ENCODE measurements around the gene NOLC1.
A peak's percentile ranks its signal among the peaks of the same experiment; 100 is the strongest.

The NOLC1 gene

GRCh38 chr10:102121739-102122372 lies 30.3 kb upstream of the NOLC1 start:
- DNase-seq (ENCODE audit: low spot score), result peak; percentile 79

- DNase-seq (ENCODE audit: low spot score), result no peak
Observed at GRCh38 chr10:102122450-102122849, 29.7 kb upstream of the NOLC1 start.

DNA sequence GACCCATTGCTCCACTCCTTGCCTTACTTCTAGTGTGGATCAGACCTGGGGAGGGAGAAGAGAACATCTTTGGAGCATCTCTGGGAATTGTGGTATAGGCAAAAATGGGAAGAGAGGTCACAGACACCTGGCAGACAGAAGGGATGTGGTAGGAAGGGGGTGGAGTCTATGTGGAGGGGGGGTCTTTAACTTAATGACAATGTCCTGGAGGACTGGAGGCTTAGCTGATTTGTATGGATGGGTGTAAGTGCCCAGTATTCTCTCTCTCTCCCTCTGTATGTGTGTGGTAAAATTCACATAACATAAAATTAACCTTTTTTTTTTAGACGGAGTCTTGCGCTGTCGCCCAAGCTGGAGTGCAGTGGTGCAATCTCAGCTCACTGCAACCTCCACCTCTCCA lies 29.0 kb upstream of the NOLC1 start:
- DNase-seq (ENCODE audit: low spot score), result no peak

DNA sequence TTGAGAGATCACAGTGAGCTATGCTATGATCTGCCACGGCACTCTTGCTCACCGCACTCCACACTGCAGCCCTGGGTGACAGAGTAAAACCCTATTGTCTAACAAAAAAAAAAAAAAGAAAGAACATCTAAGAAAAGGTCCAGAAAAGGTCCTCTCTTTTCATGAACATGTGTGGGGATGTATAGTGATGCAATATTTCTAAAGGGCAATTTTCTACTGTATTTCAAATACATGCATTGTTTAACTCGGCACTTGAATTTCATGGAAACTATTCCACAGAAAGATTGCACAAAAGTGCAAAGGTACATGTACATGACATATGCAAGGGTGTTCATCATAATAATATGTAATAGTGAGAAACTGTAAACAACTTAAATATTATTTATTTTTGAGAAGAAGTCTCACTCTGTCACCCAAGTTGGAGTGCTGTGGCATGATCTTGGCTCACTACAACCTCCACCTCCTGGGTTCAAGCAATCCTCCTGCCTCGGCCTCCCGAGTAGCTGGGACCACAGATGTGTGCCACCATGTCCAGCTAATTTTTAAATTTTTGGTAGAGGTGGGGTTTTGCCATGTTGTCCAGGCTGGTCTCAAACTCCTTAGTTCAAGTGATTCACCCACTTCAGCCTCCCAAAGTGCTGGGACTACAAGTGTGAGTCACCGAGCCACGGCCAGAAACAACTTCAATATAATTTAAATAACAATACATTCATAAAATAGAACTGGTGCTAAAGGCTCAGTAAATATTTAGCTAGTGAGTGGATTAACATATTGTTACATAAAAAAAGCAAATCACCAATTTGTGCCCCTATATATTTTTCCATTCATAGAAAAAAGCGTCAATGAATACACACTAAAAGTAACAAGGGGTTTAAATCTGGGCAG lies 20.7 kb upstream of the NOLC1 start:
- DNase-seq (ENCODE audit: low spot score), result no peak

DNA sequence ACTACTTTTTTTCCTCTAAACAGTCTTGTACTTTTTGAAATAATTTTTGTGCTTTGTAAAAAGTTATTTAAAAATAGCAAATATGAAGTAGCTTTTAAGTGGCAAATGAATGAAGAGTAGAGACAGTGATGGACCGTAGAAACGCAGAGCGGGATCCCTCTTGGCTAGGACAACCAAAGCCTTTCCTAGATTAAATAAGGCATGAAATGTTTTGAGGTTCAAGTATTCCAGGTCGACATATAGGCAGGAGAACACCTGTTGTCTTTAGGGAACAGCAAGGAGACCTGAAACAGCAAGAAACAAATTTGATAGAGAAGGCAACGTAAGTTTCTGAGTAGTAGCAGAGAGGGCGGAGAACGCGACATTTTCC lies 20.0 kb upstream of the NOLC1 start:
- no peak for DNase-seq (ENCODE audit: low spot score)

DNA sequence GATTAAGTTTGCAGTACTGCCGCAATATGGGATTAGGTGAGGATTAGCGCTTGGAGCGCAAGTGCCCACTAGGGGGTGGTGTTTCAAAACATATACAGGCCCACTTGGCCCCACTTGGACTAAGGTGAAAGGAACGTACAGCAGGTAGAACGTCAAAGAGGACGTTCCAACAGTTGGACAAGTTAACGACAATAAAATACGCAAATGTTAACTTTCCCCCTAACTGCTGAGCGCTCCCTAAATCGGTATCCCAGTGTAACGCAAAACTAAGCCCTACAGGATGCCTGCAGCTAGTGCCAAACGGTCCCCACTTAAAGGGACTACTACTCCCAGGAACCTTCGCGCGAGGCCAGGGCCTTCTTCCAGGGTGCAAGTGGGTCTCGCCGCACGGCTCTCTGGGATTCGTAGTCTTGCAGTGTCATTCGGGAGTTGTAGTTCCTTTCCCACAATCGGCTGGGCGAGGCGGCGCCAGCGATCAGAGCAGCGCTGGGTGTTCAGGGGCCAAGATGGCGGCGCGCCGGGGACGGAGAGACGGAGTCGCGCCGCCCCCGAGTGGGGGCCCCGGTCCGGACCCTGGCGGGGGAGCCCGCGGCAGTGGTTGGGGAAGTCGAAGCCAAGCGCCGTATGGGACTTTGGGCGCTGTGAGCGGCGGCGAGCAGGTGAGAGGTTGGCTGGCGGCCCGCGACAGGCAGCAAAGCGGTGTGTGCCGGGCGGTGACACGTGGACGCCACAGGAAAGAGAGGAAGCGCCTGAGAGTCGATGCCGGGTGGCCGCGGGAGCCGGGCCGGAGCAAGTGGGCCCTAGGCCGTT lies 19.4 kb upstream of the NOLC1 start, which contains the start of gene PPRC1:
Gene PPRC1 (plus strand): TSS at position 478 of the 810 bp plus-strand sequence. CDS start 29 bp downstream, at position 507.
- DNase-seq (ENCODE audit: low spot score), result peak; percentile 99

- DNase-seq (ENCODE audit: low spot score), result peak; percentile 42
Observed at GRCh38 chr10:102133373-102134195, 18.6 kb upstream of the NOLC1 start.

GRCh38 chr10:102134416-102134815 lies 17.8 kb upstream of the NOLC1 start:
- DNase-seq (ENCODE audit: low spot score), result no peak

DNA sequence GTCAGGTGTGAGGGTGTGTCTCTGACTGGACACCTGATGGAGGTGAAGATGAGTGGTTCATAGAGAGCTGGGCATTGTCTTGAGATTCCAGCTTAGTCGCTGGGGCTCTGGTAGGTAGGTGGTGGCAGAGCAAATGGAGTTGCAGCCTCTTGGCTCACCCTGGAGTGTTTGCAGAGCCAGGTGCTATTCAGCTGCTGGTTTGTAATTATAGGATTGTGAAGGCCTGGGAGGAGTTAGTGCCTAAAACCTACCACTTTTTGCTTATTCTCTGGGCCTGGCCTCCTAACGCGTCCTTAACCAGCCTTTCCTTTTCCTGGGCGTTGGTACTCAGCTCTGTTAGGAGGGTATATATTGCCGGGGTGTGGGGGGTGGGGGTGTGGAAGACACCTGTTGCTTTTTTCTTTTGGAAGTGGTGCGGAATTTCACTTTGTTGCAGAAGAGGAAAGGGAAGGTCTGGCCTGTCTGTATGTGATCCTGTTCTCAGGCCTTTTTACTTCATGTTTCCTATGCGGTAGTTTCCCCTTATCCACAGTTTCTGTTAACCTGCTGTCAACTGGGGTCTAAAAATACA lies 16.1 kb upstream of the NOLC1 start:
- DNase-seq (ENCODE audit: low spot score), result no peak

DNA sequence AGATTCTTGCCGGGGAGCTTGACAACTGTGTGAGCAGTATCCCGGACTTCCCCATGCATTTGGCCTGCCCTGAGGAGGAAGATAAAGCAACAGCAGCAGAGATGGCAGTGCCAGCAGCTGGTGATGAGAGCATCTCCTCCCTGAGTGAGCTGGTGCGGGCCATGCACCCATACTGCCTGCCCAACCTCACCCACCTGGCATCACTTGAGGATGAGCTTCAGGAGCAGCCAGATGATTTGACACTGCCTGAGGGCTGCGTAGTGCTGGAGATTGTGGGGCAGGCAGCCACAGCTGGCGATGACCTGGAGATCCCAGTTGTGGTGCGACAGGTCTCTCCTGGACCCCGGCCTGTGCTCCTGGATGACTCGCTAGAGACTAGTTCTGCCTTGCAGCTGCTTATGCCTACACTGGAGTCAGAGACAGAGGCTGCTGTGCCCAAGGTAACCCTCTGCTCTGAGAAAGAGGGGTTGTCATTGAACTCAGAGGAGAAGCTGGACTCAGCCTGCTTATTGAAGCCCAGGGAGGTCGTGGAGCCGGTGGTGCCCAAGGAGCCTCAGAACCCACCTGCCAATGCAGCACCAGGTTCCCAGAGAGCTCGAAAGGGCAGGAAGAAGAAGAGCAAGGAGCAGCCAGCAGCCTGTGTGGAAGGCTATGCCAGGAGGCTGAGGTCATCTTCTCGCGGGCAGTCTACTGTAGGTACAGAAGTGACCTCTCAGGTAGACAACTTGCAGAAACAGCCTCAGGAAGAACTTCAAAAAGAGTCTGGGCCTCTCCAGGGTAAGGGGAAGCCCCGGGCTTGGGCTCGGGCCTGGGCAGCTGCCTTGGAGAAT lies 12.7 kb upstream of the NOLC1 start:
- DNase-seq (ENCODE audit: low spot score), result no peak

DNA sequence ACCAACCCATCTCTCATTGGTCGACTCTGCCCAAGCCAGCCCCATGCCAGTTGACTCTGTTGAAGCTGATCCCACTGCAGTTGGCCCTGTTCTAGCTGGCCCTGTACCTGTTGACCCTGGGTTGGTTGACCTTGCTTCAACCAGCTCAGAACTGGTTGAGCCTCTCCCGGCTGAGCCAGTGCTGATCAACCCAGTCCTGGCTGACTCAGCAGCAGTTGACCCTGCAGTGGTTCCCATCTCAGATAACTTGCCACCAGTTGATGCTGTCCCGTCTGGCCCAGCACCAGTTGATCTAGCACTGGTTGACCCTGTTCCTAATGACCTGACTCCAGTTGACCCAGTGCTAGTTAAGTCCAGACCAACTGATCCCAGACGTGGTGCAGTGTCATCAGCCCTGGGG lies 12.0 kb upstream of the NOLC1 start:
- no peak for DNase-seq (ENCODE audit: low spot score)

DNA sequence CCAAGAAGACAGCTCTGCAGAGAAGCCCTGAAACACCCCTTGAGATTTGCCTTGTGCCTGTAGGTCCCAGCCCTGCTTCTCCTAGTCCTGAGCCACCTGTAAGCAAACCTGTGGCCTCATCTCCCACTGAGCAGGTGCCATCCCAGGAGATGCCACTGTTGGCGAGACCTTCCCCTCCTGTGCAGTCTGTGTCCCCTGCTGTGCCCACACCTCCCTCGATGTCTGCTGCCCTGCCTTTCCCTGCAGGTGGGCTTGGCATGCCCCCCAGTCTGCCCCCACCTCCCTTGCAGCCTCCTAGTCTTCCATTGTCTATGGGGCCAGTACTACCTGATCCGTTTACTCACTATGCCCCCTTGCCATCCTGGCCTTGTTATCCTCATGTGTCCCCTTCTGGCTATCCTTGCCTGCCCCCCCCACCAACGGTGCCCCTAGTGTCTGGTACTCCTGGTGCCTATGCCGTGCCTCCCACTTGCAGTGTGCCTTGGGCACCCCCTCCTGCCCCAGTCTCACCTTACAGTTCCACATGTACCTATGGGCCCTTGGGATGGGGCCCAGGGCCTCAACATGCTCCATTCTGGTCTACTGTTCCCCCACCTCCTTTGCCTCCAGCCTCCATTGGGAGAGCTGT lies 11.2 kb upstream of the NOLC1 start:
- no peak for DNase-seq (ENCODE audit: low spot score)

GRCh38 chr10:102141583-102142107 lies 10.5 kb upstream of the NOLC1 start:
- no peak for DNase-seq (ENCODE audit: low spot score)

DNA sequence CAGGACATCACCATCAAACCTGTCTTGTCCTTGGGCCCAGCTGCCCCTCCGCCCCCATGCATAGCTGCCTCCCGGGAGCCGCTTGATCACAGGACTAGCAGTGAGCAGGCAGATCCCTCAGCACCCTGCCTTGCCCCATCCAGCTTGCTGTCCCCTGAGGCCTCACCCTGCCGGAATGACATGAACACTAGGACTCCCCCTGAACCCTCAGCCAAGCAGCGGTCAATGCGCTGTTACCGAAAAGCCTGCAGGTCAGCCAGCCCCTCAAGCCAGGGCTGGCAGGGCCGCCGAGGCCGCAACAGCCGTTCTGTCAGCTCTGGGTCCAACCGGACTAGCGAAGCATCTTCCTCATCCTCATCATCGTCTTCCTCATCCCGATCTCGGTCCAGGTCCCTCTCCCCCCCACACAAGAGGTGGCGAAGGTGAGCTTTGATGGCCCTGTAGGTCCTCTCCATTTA lies 5.2 kb upstream of the NOLC1 start:
- DNase-seq (ENCODE audit: low spot score), result no peak

GRCh38 chr10:102147561-102147960 lies 4.6 kb upstream of the NOLC1 start:
- no peak for DNase-seq (ENCODE audit: low spot score)

DNA sequence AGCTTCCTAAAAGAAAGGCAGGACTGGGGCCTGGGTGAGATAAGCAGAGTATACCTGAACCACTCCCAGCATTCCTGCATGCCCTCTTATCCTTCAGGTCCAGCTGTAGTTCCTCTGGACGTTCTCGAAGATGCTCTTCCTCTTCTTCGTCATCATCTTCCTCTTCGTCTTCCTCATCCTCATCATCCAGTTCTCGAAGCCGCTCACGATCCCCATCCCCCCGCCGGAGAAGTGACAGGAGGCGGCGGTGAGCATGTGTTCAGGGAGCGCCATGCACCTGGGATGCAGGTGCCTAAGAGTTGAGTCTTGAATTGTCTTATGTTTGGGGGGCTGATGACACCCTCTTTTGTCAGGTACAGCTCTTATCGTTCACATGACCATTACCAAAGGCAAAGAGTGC lies 3.9 kb upstream of the NOLC1 start:
- DNase-seq (ENCODE audit: low spot score), result no peak

- DNase-seq (ENCODE audit: low spot score), result no peak
Observed at GRCh38 chr10:102150970-102151773, 1.0 kb upstream of the NOLC1 start.

DNA sequence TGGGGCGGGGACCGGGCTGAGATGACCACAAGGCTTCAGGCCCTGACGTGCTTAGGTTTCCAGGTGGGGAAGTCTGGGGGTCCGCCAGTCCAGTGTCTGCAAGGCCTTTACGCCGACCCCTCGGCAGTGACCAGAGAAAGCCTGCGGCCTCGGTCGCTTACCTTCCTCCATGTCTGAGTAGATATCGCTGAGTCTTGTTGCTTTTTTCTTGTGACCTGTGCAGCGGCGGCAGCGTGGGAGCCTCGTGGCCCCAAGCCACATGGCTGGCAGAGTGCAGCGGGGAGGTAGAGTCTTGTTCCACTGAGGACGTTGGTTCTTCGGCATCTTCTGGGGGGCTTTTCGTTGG lies 329 bp downstream of the NOLC1 start:
- no peak for DNase-seq (ENCODE audit: low spot score)

GRCh38 chr10:102153093-102153620 lies 968 bp downstream of the NOLC1 start:
- DNase-seq (ENCODE audit: low spot score), result no peak

Measured in cerebellar cortex (tissue), 1 donor.